Measurements from ENCODE around the gene CC2D2B. TPM values are rescaled to one million over a fixed set of nuclear protein-coding genes. Genes with fewer than 3 reads are reported as not detected.

The CC2D2B gene
- total RNA-seq: 0.25 TPM in 1 of 2 replicates, not detected in the other

GRCh38 chr10:95907456-95908253 lies at the start of gene CC2D2B:
TSS of gene CC2D2B (plus strand) at chr10:95907975. CDS start at chr10:95911324, 3,349 bp downstream.

GRCh38 chr10:96043033-96043892 lies 135.5 kb downstream of the CC2D2B start, which contains the start of gene CCNJ:
TSS of gene CCNJ (plus strand) at chr10:96043583. CDS start at chr10:96044394, 811 bp downstream.

Other genes with a start within 250 kb of the CC2D2B start
- gene TCTN3, start 214.0 kb upstream of the CC2D2B start, total RNA-seq: 35.2 TPM in 2 replicates
- 0.13 and 0.16 TPM in 2 replicates for gene ENTPD1, start 151.8 kb upstream of the CC2D2B start, total RNA-seq
- 6.8 and 7.1 TPM in 2 replicates for gene CCNJ, start 135.6 kb downstream of the CC2D2B start, total RNA-seq
- 6.0 and 7.0 TPM in 2 replicates for gene ZNF518A, start 222.3 kb downstream of the CC2D2B start, total RNA-seq

Measured in mesangial cell (primary cell).